Stimulated activated CD4-positive, alpha-beta T cell treated with anti-CD3 and anti-CD28 coated beads, TNF-alpha, amount 100 ng/mL, for 1 hour (primary cell): Measurements from ENCODE around the gene DNASE2.

Experiments
- DNase-seq, 3 donors: peaks; one replicate each; pipeline ENCODE4 v3.0.0-alpha.2; 2020; ENCODE audit warnings: low read depth in 3 of 3, low spot score in 1 of 3

DNASE2 gene

DNA sequence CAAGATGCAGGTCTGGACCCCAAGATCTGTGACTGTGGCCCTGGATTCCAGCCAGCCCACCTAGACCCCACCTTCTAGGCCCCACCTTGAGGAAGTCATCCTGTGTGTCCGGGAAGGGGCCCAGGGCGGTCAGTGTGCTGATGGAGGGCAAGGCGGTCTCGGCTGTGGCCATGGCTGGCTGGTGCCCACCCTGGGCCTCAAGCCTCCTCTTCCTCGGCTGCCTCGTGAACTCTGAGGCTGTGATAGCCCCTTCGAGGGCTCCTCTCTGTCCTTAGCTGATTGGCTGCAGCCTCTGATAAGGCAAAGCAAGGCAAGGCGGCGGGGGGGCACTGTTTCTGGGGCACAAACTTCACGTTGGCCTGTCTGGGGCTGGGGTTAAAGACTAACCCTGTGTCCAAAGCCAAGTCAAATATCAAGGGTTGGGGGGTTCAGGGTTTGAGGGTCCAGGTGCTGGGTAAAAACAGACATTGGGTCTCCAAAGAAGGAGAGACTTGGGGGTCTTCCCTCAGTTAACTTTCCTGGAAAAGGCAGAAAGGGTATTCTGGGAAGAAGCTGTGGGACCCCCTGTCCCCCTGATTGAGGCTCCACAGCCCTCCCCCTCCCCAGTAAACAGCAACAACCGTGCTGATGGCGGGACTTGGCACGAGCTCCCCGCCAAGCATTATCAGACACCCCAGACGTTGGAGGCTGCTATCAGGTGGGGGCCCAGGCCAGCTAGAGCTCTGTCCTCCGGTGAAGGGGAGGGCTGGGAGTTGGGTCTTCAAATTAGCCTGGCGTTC is 5.9 kb upstream of the DNASE2 start, which contains the start of gene KLF1:
KLF1 (minus strand) TSS at position 233 of the 779 bp plus-strand sequence; CDS start at position 172, 61 bp downstream.
- no peak for DNase-seq

DNA sequence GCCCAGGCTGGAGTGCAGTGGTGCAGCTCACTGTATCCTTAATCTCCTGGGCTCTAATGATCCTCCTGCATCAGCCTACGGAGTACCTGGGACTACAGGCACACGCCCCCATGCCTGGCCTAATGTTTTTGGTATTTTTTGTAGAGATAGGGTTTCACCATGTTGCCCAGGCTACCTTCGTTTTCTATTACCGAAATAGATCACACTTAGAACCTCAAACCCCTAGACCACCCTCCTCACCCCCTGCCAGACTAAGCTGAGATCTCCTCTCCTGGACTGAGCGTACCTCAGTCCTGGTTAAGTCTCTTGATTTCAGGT is 5.4 kb upstream of the DNASE2 start:
- no peak for DNase-seq

DNA sequence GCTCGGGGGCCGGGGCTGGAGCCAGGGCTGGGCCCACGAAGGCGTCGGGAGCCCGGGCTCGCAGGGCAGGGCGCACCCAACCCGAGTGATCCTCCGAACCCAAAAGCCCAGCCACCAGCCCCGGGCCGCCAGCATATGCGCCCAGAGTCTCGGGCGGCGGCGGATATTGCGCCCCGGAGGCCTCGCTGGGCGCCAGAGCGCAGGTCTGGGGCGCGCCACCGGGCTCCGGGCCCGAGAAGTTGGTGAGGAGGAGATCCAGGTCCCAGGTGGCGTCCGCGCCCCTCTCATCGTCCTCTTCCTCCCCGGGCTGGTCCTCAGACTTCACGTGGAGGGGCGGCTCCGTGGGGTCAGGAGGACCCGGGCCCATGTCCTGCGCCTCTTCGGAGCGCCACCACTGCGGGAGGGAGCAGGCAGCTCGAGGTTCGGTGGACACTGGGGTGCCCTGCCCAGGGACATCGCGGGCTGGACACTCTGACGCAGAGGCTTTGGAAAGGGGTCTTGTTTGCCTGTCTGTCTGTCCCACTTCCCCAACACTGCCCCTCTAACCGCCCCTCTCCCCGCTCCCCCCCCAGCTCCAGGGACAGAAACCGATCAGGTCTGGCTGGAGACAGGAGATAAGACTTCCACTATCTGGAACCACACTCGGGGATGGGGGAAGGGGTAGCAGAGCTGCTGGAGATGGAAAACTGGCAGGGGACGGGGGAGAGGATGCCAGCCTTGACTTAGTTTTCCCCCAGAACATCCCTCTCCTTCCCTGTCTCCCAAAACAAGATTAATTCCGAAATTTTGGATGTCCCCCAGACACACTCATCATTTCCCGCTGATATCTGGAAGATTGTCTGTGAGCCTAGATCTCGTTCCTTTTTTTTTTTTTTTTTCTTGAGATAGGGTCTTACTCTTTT is 4.8 kb upstream of the DNASE2 start:
- DNase-seq: no peak

DNA sequence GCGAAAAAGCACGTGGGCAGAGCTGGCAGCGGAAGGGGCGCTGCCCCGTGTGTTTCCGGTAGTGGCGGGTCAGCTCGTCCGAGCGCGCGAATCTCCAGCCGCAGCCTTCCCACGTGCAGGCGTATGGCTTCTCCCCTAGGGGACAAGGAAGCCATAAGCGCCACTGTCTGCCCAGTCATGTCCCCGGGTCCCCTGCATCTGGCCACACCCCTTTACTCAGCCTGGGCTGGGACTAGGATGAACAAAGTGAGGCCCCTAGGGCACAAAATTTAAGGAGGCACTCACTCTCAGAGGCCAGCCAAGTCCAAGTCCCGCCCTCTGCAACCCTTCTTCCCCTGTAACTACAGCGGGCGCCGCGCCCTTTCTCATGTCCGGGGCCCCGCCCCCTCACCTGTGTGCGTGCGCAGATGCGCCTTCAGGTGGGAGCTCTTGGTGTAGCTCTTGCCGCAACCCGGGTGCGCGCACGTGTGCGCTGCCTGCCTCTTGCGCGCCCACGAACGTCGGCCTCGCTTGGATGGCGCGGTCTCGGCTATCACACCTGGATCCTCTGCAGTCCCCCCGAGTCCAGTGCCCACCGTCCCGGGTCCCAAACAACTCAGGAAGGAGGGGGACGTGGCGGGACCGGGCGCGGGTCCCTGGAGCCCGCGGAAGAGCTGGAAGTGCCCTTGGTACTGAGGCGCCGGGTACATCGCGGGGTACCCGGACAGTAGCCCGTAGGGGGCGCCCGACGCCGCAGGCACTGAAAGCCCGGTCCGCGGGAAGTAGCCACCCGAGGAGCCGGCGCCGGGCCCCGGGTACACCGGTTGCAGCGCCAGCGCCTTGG is 3.9 kb upstream of the DNASE2 start:
- peak; percentile 60 to 85 (median 66) for DNase-seq

DNA sequence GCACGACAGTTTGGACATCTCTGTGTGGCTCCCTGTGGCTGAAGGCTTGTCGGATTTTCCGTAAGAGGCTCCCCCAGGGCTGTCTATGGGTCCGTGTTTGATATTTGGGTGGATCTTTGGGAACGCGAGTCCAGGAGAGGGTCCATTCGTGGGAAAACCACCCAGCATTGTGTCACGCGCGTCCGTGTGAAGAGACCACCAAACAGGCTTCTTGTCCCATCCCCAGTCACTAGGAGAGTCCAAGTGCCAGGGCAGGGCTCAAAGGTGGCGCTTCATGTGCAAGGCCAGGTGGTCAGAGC is 3.3 kb upstream of the DNASE2 start:
- no peak for DNase-seq

DNA sequence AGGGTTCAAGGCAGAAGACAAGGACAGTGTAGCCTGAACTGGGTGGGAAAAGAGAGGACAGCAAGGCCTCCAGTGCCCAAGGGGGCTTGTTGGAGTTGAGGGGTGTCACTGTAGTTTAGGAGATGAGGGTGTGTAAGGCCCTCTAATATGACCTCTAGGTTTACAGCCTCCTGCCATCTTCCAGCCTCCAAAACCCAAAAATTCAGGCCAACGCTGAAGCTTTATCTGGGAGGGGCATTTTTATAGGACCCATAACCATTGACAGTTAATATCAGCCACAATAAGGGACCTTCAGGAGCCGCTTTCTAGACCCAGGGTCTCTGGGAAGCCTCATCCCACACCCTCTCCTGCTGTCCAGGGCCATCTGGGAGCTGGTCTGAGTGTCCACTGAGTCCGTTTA is 3.0 kb upstream of the DNASE2 start:
- DNase-seq: no peak

DNA sequence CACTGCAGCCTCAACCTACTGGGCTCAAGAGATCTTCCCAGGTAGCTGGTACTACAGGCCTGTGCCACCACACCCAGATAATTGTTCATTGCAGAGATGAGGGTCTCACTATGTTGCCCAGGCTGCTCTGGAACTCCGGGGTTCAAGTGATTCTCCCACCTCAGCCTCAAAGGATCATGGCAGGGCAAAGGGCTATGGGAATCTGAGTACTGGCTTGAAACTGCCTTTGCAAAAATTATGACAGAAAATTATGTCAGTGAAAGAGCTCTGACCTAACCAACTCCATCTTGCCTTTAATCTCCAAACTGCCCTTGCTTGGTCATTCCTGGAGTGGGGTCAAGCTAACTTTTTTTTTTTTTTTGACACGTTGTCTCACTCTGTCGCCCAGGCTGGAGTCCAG is 1.3 kb upstream of the DNASE2 start:
- no peak for DNase-seq

DNA sequence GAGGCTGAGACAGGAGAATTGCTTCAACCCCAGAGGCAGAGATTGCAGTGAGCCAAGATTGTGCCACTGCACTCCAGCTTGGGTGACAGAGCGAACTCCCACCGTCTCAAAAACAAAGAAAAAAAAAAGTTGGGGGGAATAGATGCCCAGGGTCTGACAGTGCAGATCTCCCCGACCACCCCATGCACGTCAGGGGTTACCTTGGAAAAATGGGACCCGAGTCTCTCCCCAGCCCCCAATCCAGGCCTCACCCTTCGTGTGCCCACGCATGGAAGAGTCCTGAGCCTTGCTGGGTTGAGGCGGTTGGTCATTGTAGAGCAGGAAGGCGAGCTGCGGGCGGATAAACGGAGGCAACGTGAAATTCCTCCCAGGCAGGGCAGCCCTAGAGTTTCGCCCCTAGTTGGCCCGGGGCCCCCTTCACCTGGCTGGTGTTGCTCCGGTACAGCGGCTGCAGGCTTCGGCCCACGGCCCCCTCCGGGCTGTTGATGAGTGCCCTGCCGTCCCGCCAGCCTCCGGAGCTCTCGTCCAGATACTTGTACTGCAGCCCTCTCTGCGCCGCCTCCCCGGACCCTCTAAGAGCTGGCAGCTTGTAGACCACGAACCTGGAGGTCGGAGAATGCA is 588 bp downstream of the DNASE2 start:
- DNase-seq: no peak

DNA sequence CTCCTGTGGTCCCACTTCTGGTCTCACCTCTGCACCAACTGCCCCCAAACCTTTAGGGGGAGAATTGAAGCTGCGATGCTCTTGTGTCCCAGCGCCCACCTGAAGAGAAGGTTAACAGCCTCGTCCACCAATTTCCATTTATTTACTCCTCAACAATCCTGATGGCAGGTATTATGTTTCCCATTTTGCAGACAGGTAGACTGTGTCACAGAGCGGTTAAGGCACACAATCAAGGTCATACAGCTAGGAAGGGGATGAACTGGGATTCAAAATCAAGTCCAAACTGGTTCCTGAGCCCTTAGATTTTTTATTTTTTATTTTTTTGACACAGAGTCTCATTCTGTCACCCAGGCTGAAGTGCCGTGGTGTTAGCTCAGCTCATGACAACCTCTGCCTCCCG is 6.2 kb downstream of the DNASE2 start:
- DNase-seq: no peak

DNA sequence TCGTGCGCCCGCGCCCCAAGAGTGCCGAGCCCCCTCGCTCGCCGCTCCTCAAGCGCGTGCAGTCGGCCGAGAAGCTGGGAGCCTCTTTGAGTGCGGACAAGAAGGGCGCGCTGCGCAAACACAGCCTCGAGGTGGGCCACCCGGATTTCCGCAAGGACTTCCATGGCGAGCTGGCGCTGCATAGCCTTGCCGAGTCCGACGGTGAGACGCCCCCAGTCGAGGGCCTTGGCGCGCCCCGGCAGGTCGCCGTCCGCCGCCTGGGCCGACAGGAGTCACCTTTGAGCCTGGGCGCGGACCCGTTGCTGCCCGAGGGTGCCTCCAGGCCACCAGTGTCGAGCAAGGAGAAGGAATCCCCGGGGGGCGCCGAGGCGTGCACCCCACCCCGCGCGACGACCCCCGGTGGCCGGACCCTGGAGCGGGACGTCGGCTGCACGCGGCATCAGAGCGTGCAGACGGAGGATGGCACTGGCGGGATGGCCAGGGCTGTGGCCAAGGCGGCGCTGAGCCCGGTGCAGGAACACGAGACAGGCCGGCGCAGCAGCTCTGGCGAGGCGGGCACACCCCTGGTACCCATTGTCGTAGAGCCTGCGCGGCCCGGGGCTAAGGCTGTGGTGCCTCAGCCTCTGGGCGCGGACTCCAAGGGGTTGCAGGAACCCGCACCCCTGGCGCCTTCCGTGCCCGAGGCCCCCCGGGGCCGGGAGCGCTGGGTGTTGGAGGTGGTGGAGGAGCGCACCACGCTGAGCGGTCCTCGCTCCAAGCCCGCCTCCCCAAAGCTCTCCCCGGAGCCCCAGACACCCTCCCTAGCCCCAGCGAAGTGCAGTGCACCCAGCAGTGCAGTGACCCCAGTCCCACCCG is 7.1 kb downstream of the DNASE2 start:
- no peak for DNase-seq

DNA sequence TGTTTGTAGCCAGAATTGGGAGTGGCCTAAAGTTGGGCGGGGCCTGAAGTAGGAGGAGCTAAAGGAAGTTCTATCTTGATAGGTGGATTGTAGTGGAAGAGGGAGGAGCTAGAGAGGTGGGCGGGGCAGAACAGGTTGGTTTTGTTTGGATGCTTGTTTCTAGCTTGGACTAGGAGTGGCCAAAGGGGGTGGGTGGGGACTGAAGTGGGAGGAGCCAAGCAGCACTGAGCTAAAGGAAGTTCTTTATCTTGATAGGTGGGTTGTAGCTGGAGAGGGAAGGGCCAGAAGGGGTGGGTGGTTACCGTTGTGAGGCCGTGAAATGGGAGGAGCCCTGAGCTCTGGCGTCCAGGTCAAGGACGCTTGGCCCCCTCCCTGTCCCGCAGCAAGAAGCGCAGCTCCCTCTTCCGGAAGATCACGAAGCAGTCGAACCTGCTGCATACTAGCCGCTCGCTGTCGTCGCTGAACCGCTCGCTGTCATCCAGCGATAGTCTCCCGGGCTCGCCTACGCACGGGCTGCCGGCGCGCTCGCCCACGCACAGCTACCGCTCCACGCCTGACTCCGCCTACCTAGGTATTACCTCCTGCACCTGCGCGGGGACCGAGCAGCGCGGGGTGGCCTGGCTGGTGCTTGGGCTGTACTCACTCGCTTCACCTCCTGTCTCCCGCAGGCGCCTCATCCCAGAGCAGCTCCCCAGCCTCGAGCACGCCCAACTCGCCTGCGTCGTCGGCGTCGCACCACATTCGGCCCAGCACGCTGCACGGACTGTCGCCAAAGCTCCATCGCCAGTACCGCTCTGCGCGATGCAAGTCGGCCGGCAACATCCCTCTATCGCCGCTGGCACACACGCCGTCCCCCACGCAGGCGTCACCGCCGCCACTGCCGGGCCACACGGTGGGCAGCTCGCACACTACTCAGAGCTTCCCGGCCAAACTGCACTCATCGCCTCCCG is 8.0 kb downstream of the DNASE2 start:
- DNase-seq: no peak

DNA sequence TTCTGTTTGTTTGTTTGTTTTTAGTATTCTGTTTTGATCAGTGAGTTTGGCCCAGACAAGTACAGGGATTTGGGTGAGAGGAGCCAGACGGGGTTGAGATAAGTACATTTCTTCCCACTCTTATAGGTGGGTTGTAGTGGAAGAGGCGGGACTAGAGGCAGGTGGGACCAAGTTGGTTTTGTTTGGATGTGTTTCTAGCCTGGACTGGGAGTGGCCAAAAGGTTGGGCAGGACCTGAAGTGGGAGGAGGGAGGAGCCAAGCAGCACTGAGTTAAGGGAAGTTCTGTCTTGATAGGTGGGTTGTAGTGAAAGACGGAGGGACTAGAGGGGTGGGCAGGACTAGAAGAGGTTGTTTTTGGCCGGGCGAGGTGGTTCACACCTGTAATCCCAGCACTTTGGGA is 9.0 kb downstream of the DNASE2 start:
- no peak for DNase-seq

DNA sequence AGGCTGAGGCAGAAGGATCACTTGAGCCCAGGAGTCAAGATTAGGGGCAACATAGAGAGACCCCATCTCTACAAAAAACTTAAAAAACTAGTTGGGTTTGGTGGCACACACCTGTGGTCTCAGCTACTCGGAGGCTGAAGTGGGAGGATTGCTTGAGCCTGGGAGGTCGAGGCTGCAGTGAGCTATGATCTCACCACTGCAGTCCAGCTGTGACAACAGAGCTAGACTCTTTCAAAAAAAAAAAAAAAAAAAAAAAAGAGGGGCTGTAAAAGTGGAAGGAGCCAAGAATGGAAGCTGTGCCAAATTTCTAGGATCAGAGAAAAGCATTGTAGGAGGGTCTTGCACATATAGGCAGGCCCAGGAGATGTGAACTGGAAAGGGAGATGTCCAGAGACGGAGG is 9.6 kb downstream of the DNASE2 start:
- no peak for DNase-seq

DNA sequence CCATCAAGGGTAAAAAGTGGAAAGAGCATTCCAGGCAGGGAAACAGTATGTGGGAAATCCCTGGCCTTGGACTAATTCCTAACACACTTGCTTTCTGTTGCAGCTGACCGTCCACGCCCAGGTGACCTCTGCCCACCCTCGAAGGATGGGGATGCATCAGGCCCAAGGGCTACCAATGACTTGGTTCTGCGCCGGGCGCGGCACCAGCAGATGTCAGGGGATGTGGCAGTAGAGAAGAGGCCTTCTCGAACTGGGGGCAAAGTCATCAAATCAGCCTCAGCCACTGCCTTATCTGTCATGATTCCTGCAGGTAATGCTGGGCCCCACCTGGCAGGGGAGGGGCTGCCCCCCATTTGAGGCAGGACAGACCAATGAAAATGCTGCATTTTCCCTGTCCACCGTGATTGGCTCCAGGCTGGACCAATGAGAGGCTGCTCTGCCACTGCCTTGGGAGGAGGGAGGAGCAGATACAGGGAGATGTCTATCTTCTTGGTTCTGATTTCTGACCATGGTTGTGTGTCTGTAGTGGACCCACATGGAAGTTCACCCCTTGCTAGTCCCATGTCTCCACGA is 12.6 kb downstream of the DNASE2 start:
- no peak for DNase-seq

DNA sequence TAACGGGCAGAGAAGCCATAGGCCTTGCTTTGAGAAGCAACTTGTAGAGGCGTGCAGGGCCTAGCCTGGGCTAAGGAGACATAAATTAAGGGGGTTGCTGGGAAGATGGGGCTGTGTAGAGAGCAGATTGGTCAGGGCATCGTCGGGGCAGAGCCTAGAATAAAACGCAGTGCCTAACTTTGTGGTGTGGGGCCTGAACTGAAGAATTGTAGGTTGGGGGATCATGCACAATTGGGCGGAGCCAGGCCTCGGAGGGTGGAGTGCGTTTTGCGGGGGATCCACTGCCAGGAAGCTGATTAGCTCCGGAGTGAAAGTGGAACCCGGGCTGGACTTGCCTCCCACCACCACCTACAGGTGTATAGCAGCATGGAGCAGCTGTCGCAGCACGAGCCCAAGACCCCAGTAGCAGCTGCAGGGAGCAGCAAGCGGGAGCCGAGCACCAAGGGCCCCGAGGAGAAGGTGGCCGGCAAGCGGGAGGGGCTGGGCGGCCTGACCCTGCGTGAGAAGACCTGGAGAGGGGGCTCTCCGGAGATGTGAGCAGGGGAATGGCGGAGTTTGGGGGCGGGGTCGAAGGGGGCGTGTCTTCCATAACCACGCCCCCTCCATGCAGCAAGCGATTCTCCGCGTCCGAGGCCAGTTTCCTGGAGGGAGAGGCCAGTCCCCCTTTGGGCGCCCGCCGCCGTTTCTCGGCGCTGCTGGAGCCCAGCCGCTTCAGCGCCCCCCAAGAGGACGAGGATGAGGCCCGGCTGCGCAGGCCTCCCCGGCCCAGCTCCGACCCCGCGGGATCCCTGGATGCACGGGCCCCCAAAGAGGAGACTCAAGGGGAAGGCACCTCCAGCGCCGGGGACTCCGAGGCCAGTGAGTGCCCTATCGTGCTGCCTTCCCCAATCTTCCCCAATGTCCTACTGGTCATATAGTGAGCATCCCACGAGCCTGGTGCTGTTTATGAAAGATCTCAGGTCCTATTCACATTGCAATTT is 13.8 kb downstream of the DNASE2 start:
- DNase-seq: peak in 1 of 3 donors; percentile 64

DNA sequence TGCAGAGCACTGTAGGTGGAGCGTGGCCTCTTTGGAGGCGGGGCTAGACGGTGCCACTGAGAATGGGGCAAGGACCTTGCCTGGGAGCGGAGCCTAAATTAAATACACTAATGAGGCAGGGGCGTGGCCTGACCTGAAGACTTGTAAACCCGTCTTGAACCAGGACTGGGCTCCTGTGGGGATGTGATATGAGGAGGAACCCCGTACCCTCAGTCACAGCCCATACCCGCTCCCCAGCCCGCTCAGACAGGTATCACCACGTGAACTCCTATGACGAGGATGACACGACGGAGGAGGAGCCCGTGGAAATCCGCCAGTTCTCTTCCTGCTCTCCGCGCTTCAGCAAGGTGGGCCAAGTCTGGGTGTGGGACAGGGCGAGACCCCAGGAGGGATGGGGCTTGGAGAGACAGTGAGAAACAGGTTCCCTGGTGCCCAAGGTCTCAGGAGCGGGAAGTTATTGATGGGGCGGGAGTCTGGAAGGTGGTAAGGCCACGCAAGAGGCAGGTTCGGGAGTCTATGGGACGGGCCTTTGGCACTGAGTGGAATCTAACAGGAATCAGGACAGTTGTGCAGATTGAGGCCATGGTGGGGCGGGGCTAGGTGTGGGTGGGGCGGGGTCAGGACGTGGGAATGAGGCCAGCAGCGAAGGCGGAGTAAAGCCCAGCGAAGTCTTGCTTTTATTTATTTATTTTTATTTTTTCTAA is 14.7 kb downstream of the DNASE2 start:
- DNase-seq: no peak

DNA sequence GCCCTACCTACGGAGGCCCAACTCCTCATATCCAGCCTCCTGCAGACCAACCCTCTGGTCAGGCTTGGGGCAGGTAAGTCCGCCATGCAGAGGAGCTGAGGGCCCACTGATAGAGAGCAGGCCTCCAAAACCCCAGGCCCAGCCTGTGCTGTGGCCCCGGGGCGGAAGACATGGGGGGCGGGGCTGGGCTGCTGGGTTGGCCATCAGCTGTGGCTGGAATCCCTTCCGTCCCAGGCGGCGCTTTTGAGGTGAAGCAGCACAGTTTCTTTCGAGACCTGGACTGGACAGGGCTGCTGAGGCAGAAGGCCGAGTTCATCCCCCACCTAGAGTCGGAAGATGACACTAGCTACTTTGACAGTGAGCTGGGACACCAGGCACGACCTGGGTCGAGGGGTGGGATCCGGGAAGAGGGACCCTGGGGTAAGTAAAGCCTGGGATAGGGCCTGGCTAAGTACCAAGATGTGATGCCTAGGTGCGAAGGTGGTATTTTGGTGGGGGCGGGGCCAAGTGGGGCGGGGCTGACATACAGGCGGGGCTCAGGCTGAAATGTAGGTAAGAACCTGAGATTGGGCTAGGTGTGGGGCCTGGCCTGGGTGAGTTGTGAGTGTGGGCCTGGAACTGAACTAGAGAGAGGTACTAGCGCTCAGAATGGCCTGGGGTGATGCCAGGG is 15.4 kb downstream of the DNASE2 start:
- no peak for DNase-seq
